ENCODE data around the gene ANKDD1B. TPM values are rescaled to one million over a fixed set of nuclear protein-coding genes. Genes with fewer than 3 reads are reported as not detected.

ANKDD1B gene
- total and polyA plus RNA-seq, 2 of the 13 experiments (the other 11 are each of a cell fraction or from before 2014, with no cell fraction given): 0.12 to 0.27 TPM

DNA sequence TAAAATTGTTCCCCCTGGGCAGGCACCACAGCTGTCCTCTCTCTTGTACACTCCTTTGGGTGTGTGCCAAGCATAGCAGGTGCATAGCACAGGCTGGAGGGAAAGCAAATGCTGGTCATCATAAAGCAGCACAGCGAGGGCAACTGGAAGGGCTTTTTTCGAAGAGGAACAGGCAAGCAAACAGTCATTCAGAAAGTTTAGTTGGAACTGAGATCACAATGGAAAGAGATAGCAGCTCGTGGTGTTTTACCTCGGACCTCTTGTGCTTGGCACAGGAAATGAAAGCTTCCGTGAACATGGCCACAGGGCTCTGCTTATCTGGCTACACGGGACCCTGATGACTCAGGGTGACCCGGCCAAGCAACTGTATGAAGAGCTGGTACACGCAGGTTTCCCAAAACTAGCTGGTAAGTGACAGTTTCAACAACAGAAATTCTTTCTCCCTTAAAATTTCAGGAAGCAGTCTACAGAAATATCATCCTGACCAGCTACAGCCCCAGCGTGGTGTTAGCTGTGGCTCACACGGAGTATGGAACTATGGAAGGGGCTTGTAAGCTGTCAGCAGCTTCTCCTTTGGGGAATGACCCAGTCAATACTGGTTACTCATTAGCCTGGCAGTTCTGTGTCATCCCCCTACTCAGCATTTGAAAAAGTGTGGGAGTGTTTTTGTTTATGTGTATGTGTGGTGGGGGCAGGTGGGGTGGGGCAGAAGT is 57.9 kb downstream of the ANKDD1B start (continued):
- TF ChIP-seq, protein P1, sequence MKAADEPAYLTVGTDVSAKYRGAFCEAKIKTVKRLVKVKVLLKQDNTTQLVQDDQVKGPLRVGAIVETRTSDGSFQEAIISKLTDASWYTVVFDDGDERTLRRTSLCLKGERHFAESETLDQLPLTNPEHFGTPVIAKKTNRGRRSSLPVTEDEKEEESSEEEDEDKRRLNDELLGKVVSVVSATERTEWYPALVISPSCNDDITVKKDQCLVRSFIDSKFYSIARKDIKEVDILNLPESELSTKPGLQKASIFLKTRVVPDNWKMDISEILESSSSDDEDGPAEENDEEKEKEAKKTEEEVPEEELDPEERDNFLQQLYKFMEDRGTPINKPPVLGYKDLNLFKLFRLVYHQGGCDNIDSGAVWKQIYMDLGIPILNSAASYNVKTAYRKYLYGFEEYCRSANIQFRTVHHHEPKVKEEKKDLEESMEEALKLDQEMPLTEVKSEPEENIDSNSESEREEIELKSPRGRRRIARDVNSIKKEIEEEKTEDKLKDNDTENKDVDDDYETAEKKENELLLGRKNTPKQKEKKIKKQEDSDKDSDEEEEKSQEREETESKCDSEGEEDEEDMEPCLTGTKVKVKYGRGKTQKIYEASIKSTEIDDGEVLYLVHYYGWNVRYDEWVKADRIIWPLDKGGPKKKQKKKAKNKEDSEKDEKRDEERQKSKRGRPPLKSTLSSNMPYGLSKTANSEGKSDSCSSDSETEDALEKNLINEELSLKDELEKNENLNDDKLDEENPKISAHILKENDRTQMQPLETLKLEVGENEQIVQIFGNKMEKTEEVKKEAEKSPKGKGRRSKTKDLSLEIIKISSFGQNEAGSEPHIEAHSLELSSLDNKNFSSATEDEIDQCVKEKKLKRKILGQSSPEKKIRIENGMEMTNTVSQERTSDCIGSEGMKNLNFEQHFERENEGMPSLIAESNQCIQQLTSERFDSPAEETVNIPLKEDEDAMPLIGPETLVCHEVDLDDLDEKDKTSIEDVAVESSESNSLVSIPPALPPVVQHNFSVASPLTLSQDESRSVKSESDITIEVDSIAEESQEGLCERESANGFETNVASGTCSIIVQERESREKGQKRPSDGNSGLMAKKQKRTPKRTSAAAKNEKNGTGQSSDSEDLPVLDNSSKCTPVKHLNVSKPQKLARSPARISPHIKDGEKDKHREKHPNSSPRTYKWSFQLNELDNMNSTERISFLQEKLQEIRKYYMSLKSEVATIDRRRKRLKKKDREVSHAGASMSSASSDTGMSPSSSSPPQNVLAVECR (CRISPR knock-in tag; IDR thresholded peaks at IDR 0.05; ENCODE audit: borderline replicate concordance): peak; percentile 43; the same call in 1 of the 2 replicates
- TF ChIP-seq, protein P2, sequence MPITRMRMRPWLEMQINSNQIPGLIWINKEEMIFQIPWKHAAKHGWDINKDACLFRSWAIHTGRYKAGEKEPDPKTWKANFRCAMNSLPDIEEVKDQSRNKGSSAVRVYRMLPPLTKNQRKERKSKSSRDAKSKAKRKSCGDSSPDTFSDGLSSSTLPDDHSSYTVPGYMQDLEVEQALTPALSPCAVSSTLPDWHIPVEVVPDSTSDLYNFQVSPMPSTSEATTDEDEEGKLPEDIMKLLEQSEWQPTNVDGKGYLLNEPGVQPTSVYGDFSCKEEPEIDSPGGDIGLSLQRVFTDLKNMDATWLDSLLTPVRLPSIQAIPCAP (CRISPR knock-in tag; IDR thresholded peaks at IDR 0.05; ENCODE audit: low read depth): no peak
- TF ChIP-seq ZNF205 (CRISPR knock-in tag; IDR thresholded peaks at IDR 0.05) (no peak), FOXK2 (IDR thresholded peaks at IDR 0.05) (no peak), HNF1A (IDR thresholded peaks at IDR 0.05; ENCODE audit: low read depth) (peak; percentile 80), HNF1A (CRISPR knock-in tag; IDR thresholded peaks at IDR 0.05; ENCODE audit: borderline replicate concordance) (peak; percentile 32; the same call in 1 of the 2 replicates), PAXIP1 (CRISPR knock-in tag; conservative IDR thresholded peaks at IDR 0.05) (peak; percentile 45), EZH2 (conservative IDR thresholded peaks at IDR 0.05; ENCODE audit: low read depth, low read length) (no peak)
- TF ChIP-seq, protein P3, sequence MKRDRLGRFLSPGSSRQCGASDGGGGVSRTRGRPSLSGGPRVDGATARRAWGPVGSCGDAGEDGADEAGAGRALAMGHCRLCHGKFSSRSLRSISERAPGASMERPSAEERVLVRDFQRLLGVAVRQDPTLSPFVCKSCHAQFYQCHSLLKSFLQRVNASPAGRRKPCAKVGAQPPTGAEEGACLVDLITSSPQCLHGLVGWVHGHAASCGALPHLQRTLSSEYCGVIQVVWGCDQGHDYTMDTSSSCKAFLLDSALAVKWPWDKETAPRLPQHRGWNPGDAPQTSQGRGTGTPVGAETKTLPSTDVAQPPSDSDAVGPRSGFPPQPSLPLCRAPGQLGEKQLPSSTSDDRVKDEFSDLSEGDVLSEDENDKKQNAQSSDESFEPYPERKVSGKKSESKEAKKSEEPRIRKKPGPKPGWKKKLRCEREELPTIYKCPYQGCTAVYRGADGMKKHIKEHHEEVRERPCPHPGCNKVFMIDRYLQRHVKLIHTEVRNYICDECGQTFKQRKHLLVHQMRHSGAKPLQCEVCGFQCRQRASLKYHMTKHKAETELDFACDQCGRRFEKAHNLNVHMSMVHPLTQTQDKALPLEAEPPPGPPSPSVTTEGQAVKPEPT (CRISPR knock-in tag; IDR thresholded peaks at IDR 0.05; ENCODE audit: low read depth): no peak
- TF ChIP-seq, protein P4, sequence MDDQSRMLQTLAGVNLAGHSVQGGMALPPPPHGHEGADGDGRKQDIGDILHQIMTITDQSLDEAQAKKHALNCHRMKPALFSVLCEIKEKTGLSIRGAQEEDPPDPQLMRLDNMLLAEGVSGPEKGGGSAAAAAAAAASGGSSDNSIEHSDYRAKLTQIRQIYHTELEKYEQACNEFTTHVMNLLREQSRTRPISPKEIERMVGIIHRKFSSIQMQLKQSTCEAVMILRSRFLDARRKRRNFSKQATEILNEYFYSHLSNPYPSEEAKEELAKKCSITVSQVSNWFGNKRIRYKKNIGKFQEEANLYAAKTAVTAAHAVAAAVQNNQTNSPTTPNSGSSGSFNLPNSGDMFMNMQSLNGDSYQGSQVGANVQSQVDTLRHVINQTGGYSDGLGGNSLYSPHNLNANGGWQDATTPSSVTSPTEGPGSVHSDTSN (CRISPR knock-in tag; IDR thresholded peaks at IDR 0.05; ENCODE audit: borderline replicate concordance): no peak
